Measurements from ENCODE around the gene TMEM184C.

TMEM184C gene

DNA sequence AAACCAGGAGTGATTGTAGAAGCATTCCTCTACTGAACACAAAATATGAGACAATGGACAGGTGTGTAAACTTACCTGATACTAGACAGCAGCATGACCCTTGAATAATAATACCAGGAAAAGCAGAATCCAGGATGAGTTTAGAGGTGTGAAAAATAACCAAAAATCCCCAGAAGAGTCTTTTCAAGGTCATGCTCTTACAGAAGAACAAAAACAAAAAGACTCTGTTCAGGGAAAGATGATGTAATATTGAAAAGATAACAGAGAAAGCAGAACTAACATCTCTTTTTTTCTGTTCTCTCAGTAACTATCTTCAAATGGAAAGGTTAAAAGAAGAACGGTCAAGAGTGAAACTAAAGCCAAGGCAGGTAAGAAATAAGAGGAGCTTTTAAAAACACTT is 100.7 kb downstream of the TMEM184C start (continued):
- TF ChIP-seq, protein P1, sequence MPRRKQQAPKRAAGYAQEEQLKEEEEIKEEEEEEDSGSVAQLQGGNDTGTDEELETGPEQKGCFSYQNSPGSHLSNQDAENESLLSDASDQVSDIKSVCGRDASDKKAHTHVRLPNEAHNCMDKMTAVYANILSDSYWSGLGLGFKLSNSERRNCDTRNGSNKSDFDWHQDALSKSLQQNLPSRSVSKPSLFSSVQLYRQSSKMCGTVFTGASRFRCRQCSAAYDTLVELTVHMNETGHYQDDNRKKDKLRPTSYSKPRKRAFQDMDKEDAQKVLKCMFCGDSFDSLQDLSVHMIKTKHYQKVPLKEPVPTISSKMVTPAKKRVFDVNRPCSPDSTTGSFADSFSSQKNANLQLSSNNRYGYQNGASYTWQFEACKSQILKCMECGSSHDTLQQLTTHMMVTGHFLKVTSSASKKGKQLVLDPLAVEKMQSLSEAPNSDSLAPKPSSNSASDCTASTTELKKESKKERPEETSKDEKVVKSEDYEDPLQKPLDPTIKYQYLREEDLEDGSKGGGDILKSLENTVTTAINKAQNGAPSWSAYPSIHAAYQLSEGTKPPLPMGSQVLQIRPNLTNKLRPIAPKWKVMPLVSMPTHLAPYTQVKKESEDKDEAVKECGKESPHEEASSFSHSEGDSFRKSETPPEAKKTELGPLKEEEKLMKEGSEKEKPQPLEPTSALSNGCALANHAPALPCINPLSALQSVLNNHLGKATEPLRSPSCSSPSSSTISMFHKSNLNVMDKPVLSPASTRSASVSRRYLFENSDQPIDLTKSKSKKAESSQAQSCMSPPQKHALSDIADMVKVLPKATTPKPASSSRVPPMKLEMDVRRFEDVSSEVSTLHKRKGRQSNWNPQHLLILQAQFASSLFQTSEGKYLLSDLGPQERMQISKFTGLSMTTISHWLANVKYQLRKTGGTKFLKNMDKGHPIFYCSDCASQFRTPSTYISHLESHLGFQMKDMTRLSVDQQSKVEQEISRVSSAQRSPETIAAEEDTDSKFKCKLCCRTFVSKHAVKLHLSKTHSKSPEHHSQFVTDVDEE (CRISPR knock-in tag; IDR thresholded peaks at IDR 0.05) = no peak
- no peak for TF ChIP-seq PPARA (CRISPR knock-in tag; IDR thresholded peaks at IDR 0.05; ENCODE audit: borderline replicate concordance)
- no peak for TF ChIP-seq ISL1 (CRISPR knock-in tag; IDR thresholded peaks at IDR 0.05)
